ENCODE results near the gene GFRA4. TPM values are rescaled to one million over a fixed set of nuclear protein-coding genes. Genes with fewer than 3 reads are reported as not detected.

GFRA4 gene
- polyA plus RNA-seq (2012; ENCODE audit: insufficient read depth, insufficient read length, low read depth): not detected

GRCh38 chr20:3663031-3663701, at the start of gene GFRA4:
GFRA4 (minus strand) TSS chr20:3663399; CDS start chr20:3663399, 0 bp downstream.
- no peak for TF ChIP-seq CTCF (IDR thresholded peaks at IDR 0.05; ENCODE audit: low read depth, low read length)
- no peaks in the 10 kb centered on the region for H3K36me3 ChIP-seq
- H3K4me3 ChIP-seq (ENCODE audit: low read depth, low read length): no peak within 1 kb of the TSS
- no peaks in the 10 kb centered on the region; the same call in 1 of the 2 replicates for H3K4me1 ChIP-seq
- DNase-seq: no peak
- H3K9me3 ChIP-seq: no peaks in the 10 kb centered on the region
- H3K27me3 ChIP-seq: peaks cover 22% of the 10 kb centered on the region

- no peak for DNase-seq
- no peaks in the 10 kb centered on the region for H3K27me3 ChIP-seq
- no peak for TF ChIP-seq CTCF (IDR thresholded peaks at IDR 0.05; ENCODE audit: low read depth, low read length)
- no peaks in the 10 kb centered on the region for H3K36me3 ChIP-seq
- H3K9me3 ChIP-seq: no peaks in the 10 kb centered on the region
- H3K4me1 ChIP-seq: no peaks in the 10 kb centered on the region
- H3K4me3 ChIP-seq (ENCODE audit: low read depth, low read length): no peak within 1 kb of the TSS
Observed at GRCh38 chr20:3712279-3712873, 49.2 kb upstream of the GFRA4 start, which contains the start of gene SIGLEC1. SIGLEC1 (minus strand) TSS chr20:3712600; CDS start chr20:3707128, 5,472 bp downstream.

- Histone ChIP-seq H3K4me3 (ENCODE audit: low read depth, low read length) (no peak overlapping the region), H3K36me3 (no peaks in the 10 kb centered on the region), H3K27me3 (no peaks in the 10 kb centered on the region), H3K9me3 (no peaks in the 10 kb centered on the region), H3K4me1 (no peaks in the 10 kb centered on the region)
- DNase-seq: no peak
- TF ChIP-seq CTCF (IDR thresholded peaks at IDR 0.05; ENCODE audit: low read depth, low read length): no peak
Observed at GRCh38 chr20:3711484-3711941, 48.3 kb upstream of the GFRA4 start.

- peak; percentile 86 for TF ChIP-seq CTCF (IDR thresholded peaks at IDR 0.05; ENCODE audit: low read depth, low read length)
- no peaks in the 10 kb centered on the region for H3K4me1 ChIP-seq
- no peaks in the 10 kb centered on the region for H3K27me3 ChIP-seq
- H3K4me3 ChIP-seq (ENCODE audit: low read depth, low read length): no peak overlapping the region
- H3K36me3 ChIP-seq: no peaks in the 10 kb centered on the region
- peak; percentile 80 for DNase-seq
- H3K9me3 ChIP-seq: no peaks in the 10 kb centered on the region
Observed at GRCh38 chr20:3710703-3711483, 47.7 kb upstream of the GFRA4 start.

GRCh38 chr20:3710011-3710466, 46.8 kb upstream of the GFRA4 start:
- H3K27me3 ChIP-seq: no peaks in the 10 kb centered on the region
- H3K9me3 ChIP-seq: no peaks in the 10 kb centered on the region
- TF ChIP-seq CTCF (IDR thresholded peaks at IDR 0.05; ENCODE audit: low read depth, low read length): peak; percentile 29
- no peak overlapping the region for H3K4me3 ChIP-seq (ENCODE audit: low read depth, low read length)
- H3K36me3 ChIP-seq: no peaks in the 10 kb centered on the region
- no peak for DNase-seq
- H3K4me1 ChIP-seq: no peaks in the 10 kb centered on the region
